ENCODE data around the gene IFI27L2. TPM values are rescaled to one million over a fixed set of nuclear protein-coding genes. Genes with fewer than 3 reads are reported as not detected.

The IFI27L2 gene
- total RNA-seq, 2 experiments from 2014 or later, result 52.6 to 102 TPM

- H3K9me3 ChIP-seq (ENCODE audit: low read length), result peaks cover 7% of the 10 kb centered on the region; the same call in 1 of the 2 replicates
- intact Hi-C loops (cut with micrococcal nuclease; ENCODE audit: unreplicated experiment), result loop anchor here (10.0 kb wide), 1 partner anchor 205 kb away; no protein-coding TSS in a partner anchor
- H3K9me2 ChIP-seq (ENCODE audit: insufficient read depth, low read length), result no peaks in the 10 kb centered on the region
- no peaks in the 10 kb centered on the region for H3K36me3 ChIP-seq (ENCODE audit: insufficient read depth, low read length)
- no peaks in the 10 kb centered on the region for H3K79me2 ChIP-seq (ENCODE audit: insufficient read depth, low read depth, low read length)
- BruUV-seq (replicated peaks), result no TSS peak
- CTCF ChIA-PET (ENCODE audit: unreplicated experiment), result no interaction called here
- POLR2A ChIA-PET, result interaction anchor here (0.6 kb wide), 2 partner anchors 52 to 134 kb away, joined by 3 read pairs; no protein-coding TSS in a partner anchor
- no peak for DNase-seq (ENCODE audit: low spot score)
- TF ChIP-seq, protein P1, sequence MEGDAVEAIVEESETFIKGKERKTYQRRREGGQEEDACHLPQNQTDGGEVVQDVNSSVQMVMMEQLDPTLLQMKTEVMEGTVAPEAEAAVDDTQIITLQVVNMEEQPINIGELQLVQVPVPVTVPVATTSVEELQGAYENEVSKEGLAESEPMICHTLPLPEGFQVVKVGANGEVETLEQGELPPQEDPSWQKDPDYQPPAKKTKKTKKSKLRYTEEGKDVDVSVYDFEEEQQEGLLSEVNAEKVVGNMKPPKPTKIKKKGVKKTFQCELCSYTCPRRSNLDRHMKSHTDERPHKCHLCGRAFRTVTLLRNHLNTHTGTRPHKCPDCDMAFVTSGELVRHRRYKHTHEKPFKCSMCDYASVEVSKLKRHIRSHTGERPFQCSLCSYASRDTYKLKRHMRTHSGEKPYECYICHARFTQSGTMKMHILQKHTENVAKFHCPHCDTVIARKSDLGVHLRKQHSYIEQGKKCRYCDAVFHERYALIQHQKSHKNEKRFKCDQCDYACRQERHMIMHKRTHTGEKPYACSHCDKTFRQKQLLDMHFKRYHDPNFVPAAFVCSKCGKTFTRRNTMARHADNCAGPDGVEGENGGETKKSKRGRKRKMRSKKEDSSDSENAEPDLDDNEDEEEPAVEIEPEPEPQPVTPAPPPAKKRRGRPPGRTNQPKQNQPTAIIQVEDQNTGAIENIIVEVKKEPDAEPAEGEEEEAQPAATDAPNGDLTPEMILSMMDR (conservative IDR thresholded peaks at IDR 0.05; ENCODE audit: low read length), result no peak
- no peak for TF ChIP-seq EZH2phosphoT487 (IDR thresholded peaks at IDR 0.05; ENCODE audit: borderline replicate concordance, low read depth, low read length)
- H3K27ac ChIP-seq (ENCODE audit: low read depth, low read length, poor library complexity, severe bottlenecking), result no peak overlapping the region
- no peaks in the 10 kb centered on the region for H4K20me1 ChIP-seq (ENCODE audit: insufficient read depth, low read length)
- no peak overlapping the region for H3K4me3 ChIP-seq (ENCODE audit: low read depth, low read length, poor library complexity, severe bottlenecking)
- H2AFZ ChIP-seq (ENCODE audit: low read length), result no peak overlapping the region
- no peak overlapping the region for H3K4me2 ChIP-seq (ENCODE audit: low read length)
- H3K4me1 ChIP-seq (ENCODE audit: insufficient read depth, low read length, poor library complexity, severe bottlenecking), result peaks cover under 1% of the 10 kb centered on the region
Observed at GRCh38 chr14:94139421-94139820, 10.0 kb upstream of the IFI27L2 start.

- H3K79me2 ChIP-seq (ENCODE audit: insufficient read depth, low read depth, low read length), result no peaks in the 10 kb centered on the region
- H3K4me2 ChIP-seq (ENCODE audit: low read length), result no peak overlapping the region
- H2AFZ ChIP-seq (ENCODE audit: low read length), result no peak overlapping the region
- no TSS peak for BruUV-seq (replicated peaks)
- H4K20me1 ChIP-seq (ENCODE audit: insufficient read depth, low read length), result no peaks in the 10 kb centered on the region
- TF ChIP-seq EZH2phosphoT487 (IDR thresholded peaks at IDR 0.05; ENCODE audit: borderline replicate concordance, low read depth, low read length), result no peak
- TF ChIP-seq, protein P1 (conservative IDR thresholded peaks at IDR 0.05; ENCODE audit: low read length), result no peak
- CTCF ChIA-PET (ENCODE audit: unreplicated experiment), result no interaction called here
- H3K9me2 ChIP-seq (ENCODE audit: insufficient read depth, low read length), result no peaks in the 10 kb centered on the region
- H3K4me3 ChIP-seq (ENCODE audit: low read depth, low read length, poor library complexity, severe bottlenecking), result no peak overlapping the region
- no peak overlapping the region for H3K27ac ChIP-seq (ENCODE audit: low read depth, low read length, poor library complexity, severe bottlenecking)
- no peak for DNase-seq (ENCODE audit: low spot score)
- POLR2A ChIA-PET, result interaction anchor here (0.6 to 0.7 kb wide), 3 partner anchors 133 to 1874 kb away, joined by 3 to 6 read pairs (median 3); no protein-coding TSS in a partner anchor
- peaks cover 7% of the 10 kb centered on the region; the same call in 1 of the 2 replicates for H3K9me3 ChIP-seq (ENCODE audit: low read length)
- no peaks in the 10 kb centered on the region for H3K4me1 ChIP-seq (ENCODE audit: insufficient read depth, low read length, poor library complexity, severe bottlenecking)
- intact Hi-C loops (cut with micrococcal nuclease; ENCODE audit: unreplicated experiment), result loop anchor here (10.0 kb wide), 1 partner anchor 204 kb away; no protein-coding TSS in a partner anchor
- H3K36me3 ChIP-seq (ENCODE audit: insufficient read depth, low read length), result no peaks in the 10 kb centered on the region
Observed at GRCh38 chr14:94139006-94139405, 9.6 kb upstream of the IFI27L2 start.

DNA sequence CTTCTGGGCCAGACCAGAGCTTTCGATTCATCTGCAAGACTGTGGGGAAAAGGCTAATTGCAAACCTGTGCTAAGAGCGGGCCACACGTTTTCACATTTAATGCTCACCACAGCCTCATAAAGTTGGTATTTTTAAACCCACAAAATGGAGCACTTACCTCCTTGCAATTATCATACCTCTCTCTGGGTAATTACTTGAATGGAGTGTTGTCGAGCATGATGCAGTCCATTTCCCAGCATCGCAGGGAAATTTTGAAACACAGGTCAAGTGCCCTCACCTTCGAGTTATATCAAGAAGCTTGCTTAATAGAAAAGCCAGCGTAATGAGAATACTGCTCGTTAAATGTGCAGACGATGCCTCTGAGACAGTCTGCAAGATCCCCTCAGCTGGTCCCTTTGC, 8.8 kb upstream of the IFI27L2 start:
- ChIA-PET POLR2A (interaction anchor here (0.6 kb wide), 1 partner anchor 483 kb away, joined by 3 read pairs; no protein-coding TSS in a partner anchor), CTCF (ENCODE audit: unreplicated experiment) (interaction anchor here (0.7 to 1.0 kb wide), 2 partner anchors 9 to 102 kb away, joined by 3 read pairs; partner anchors contain the start of gene IFI27L2)
- Histone ChIP-seq H4K20me1 (ENCODE audit: insufficient read depth, low read length) (no peaks in the 10 kb centered on the region), H3K9me3 (ENCODE audit: low read length) (peaks cover 7% of the 10 kb centered on the region; the same call in 1 of the 2 replicates), H3K36me3 (ENCODE audit: insufficient read depth, low read length) (no peaks in the 10 kb centered on the region), H3K4me3 (ENCODE audit: low read depth, low read length, poor library complexity, severe bottlenecking) (no peak overlapping the region), H3K9me2 (ENCODE audit: insufficient read depth, low read length) (no peaks in the 10 kb centered on the region), H3K4me2 (ENCODE audit: low read length) (no peak overlapping the region), H3K27ac (ENCODE audit: low read depth, low read length, poor library complexity, severe bottlenecking) (no peak overlapping the region), H2AFZ (ENCODE audit: low read length) (no peak overlapping the region), H3K4me1 (ENCODE audit: insufficient read depth, low read length, poor library complexity, severe bottlenecking) (no peaks in the 10 kb centered on the region), H3K79me2 (ENCODE audit: insufficient read depth, low read depth, low read length) (no peaks in the 10 kb centered on the region)
- intact Hi-C loops (cut with micrococcal nuclease; ENCODE audit: unreplicated experiment), result loop anchor here (10.0 kb wide), 1 partner anchor 203 kb away; no protein-coding TSS in a partner anchor
- no peak for DNase-seq (ENCODE audit: low spot score)
- TF ChIP-seq, protein P1 (conservative IDR thresholded peaks at IDR 0.05; ENCODE audit: low read length), result no peak
- TF ChIP-seq EZH2phosphoT487 (IDR thresholded peaks at IDR 0.05; ENCODE audit: borderline replicate concordance, low read depth, low read length), result no peak
- BruUV-seq (replicated peaks), result no TSS peak
